ENCODE data around the gene KIAA0825.
A peak's percentile ranks its signal among the peaks of the same experiment; 100 is the strongest.
"Not testable (repeated sequence)": the region's sequence is repeated elsewhere in the genome, so short reads cannot be mapped to it uniquely, and the experiment has no call there.

Gene KIAA0825

DNA sequence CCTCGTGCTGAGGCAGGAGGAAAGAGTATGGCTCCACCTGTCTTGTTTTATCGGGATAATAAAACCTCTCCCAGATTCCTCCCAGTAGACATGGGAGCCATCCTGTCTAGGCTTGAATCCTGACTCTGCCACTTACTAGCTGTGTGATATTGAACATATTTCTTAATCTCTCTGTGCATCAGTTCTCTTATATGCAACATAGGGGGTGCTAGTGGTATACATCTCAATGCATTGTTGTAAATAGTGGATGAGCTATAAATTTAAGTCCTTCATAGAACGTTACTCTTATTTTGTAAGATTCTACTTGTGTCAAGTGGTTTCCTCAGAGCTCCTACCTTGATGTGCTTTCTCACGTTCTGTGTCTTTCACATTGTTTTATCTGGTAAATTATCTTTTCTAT is 459.3 kb downstream of the KIAA0825 start:
- peak; percentile 24 for DNase-seq (ENCODE audit: low read depth)

DNA sequence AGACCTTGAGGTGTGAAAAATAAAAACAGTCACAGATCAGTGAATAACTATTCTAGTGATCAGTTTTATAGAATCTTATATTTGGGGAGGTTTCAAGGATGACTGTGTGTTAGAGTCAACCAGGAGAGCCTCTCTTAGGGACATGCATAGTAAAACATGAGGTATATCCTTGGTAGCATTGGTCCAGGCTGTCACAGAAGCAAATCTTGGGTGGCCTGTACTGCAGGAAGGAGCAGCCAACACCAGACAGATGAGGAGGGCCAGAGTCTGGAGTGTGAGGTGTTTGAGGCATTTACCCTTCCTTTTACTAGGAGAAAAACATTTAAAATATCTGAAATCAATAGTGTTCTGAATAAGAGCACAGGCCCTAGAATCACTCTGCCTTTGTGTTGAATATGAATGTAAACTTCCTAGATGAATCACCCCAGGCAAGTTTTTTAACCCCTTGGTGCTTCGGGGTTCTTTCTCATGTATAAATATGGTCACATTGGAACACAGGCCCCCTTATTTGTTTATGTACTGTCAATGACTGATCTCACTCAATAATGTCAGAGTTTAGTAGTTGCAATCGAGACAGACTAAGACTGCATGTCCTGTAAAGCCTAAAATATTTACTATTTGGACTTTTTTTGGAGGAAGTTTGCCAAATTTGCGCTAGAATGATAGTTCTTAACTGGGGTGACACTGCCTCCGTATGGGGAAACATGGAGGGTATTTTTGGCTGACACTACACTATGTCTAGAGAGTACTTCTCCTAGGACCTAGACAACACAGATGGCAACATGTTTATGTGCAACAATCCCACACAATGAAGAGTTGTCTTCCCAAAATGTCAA is 460.5 kb downstream of the KIAA0825 start:
- TF ChIP-seq POLR2A (IDR thresholded peaks at IDR 0.05; ENCODE audit: extremely low read depth, insufficient read length) (no peak), MYC (IDR thresholded peaks at IDR 0.05; ENCODE audit: low read depth, low read length) (no peak), MAX (IDR thresholded peaks at IDR 0.05; ENCODE audit: low read depth, low read length) (no peak)
- TF ChIP-seq, protein P1, sequence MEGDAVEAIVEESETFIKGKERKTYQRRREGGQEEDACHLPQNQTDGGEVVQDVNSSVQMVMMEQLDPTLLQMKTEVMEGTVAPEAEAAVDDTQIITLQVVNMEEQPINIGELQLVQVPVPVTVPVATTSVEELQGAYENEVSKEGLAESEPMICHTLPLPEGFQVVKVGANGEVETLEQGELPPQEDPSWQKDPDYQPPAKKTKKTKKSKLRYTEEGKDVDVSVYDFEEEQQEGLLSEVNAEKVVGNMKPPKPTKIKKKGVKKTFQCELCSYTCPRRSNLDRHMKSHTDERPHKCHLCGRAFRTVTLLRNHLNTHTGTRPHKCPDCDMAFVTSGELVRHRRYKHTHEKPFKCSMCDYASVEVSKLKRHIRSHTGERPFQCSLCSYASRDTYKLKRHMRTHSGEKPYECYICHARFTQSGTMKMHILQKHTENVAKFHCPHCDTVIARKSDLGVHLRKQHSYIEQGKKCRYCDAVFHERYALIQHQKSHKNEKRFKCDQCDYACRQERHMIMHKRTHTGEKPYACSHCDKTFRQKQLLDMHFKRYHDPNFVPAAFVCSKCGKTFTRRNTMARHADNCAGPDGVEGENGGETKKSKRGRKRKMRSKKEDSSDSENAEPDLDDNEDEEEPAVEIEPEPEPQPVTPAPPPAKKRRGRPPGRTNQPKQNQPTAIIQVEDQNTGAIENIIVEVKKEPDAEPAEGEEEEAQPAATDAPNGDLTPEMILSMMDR (IDR thresholded peaks at IDR 0.05; ENCODE audit: low read depth, low read length): no peak
- no peak overlapping the region for H3K4me3 ChIP-seq (ENCODE audit: low read depth, low read length)
- DNase-seq (ENCODE audit: low read depth): no peak

More for the DNA sequence above, 459.3 kb downstream of the KIAA0825 start:
- TF ChIP-seq MYC (IDR thresholded peaks at IDR 0.05; ENCODE audit: low read depth, low read length): no peak
- TF ChIP-seq MAX (IDR thresholded peaks at IDR 0.05; ENCODE audit: low read depth, low read length): no peak
- TF ChIP-seq POLR2A (IDR thresholded peaks at IDR 0.05; ENCODE audit: extremely low read depth, insufficient read length): no peak
- TF ChIP-seq, protein P1 (IDR thresholded peaks at IDR 0.05; ENCODE audit: low read depth, low read length): no peak
- H3K4me3 ChIP-seq (ENCODE audit: low read depth, low read length): no peak overlapping the region

- H3K4me3 ChIP-seq (ENCODE audit: low read depth, low read length): no peak overlapping the region
- no peak for DNase-seq (ENCODE audit: low read depth)
- TF ChIP-seq MYC (IDR thresholded peaks at IDR 0.05; ENCODE audit: low read depth, low read length) (no peak), POLR2A (IDR thresholded peaks at IDR 0.05; ENCODE audit: extremely low read depth, insufficient read length) (no peak)
- TF ChIP-seq, protein P1 (IDR thresholded peaks at IDR 0.05; ENCODE audit: low read depth, low read length): no peak
Measured at GRCh38 chr5:94154672-94155071, 463.7 kb downstream of the KIAA0825 start.

- DNase-seq (ENCODE audit: low read depth): no peak
- TF ChIP-seq MAX (IDR thresholded peaks at IDR 0.05; ENCODE audit: low read depth, low read length): no peak
- TF ChIP-seq POLR2A (IDR thresholded peaks at IDR 0.05; ENCODE audit: extremely low read depth, insufficient read length): no peak
- TF ChIP-seq, protein P1 (IDR thresholded peaks at IDR 0.05; ENCODE audit: low read depth, low read length): no peak
- no peak for TF ChIP-seq MYC (IDR thresholded peaks at IDR 0.05; ENCODE audit: low read depth, low read length)
- H3K4me3 ChIP-seq (ENCODE audit: low read depth, low read length): no peak overlapping the region
Measured at GRCh38 chr5:94153736-94154450, 464.5 kb downstream of the KIAA0825 start.

DNA sequence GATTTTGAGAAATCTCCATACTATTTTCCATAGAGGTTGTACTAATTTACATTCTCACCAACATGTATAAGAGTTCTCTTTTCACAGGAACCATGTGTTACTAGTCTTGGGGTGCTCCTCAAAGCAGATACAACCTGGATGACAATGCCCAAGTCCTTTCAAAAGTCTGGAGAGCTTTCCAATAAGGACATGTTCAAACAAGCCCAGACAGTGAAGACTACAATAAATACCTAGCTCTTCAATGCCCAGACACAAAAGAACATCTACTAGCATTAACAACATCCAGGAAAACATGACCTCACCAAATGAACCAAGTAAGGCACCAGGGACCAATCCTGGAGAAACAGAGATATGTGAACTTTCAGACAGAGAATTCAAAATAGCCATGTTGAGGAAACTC is 474.8 kb downstream of the KIAA0825 start:
- DNase-seq (ENCODE audit: low read depth); H3K4me3 ChIP-seq (ENCODE audit: low read depth, low read length): not testable (repeated sequence)

- DNase-seq (ENCODE audit: low read depth): no peak
- no peak overlapping the region for H3K4me3 ChIP-seq (ENCODE audit: low read depth, low read length)
- TF ChIP-seq POLR2A (IDR thresholded peaks at IDR 0.05; ENCODE audit: extremely low read depth, insufficient read length): no peak
- TF ChIP-seq MYC (IDR thresholded peaks at IDR 0.05; ENCODE audit: low read depth, low read length): no peak
- TF ChIP-seq, protein P1 (IDR thresholded peaks at IDR 0.05; ENCODE audit: low read depth, low read length): no peak
- no peak for TF ChIP-seq MAX (IDR thresholded peaks at IDR 0.05; ENCODE audit: low read depth, low read length)
Measured at GRCh38 chr5:94140300-94140699, 478.1 kb downstream of the KIAA0825 start.
